ENCODE data around the gene CNTD1.

The CNTD1 gene

DNA sequence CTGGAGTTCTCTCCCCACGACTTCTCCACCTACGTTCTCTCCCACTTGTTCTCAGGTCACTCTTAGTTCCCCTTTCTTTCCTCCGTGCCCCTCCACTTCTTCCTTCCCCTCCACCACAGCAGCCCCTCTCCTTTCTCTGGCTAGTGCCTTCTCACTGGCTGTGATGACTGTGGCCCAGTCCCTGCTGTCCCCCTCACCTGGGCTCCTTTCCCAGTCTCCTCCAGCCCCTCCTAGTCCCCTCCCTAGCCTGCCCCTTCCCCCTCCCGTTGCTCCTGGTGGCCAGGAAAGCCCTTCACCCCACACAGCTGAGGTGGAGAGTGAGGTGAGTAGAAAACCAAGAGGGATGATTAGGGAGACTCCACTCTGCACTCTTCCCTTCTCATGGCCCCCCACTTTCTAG, 3.6 kb upstream of the CNTD1 start:
- H3K27ac ChIP-seq (ENCODE audit: low read depth, low read length) = no peak overlapping the region
- no peak overlapping the region for H3K9ac ChIP-seq (ENCODE audit: low read depth, low read length)
- H3K4me1 ChIP-seq (ENCODE audit: control insufficient read depth, insufficient read depth, low read length) = peaks cover 4% of the 10 kb centered on the region; the same call in 1 of the 2 replicates
- H3K36me3 ChIP-seq (ENCODE audit: control insufficient read depth, insufficient read depth, low read length) = peaks cover 18% of the 10 kb centered on the region
- H3K9me3 ChIP-seq (ENCODE audit: control insufficient read depth, insufficient read depth, low read length) = 0 out of 2 replicates have a peak, but pooled peaks cover 3% of the 10 kb centered on the region
- H3K27me3 ChIP-seq (ENCODE audit: control insufficient read depth, insufficient read depth, low read length) = peaks cover 7% of the 10 kb centered on the region; the same call in 1 of the 2 replicates
- H3K4me3 ChIP-seq (ENCODE audit: low read depth, low read length) = no peak overlapping the region

DNA sequence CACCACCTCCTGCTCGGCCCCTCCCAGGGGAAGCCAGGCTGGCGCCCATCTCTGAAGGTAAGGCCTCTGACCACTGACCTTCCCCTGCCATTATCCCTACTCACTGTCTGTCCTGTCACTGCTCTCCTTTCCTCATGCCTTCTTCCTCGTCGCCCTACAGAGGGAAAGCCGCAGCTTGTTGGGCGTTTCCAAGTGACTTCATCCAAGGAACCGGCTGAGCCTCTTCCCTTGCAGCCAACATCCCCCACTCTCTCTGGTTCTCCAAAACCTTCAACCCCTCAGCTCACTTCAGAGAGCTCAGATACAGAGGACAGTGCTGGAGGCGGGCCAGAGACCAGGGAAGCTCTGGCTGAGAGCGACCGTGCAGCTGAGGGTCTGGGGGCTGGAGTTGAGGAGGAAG, 3.2 kb upstream of the CNTD1 start:
- Histone ChIP-seq H3K27ac (ENCODE audit: low read depth, low read length) (no peak overlapping the region), H3K27me3 (ENCODE audit: control insufficient read depth, insufficient read depth, low read length) (peaks cover 7% of the 10 kb centered on the region; the same call in 1 of the 2 replicates), H3K4me1 (ENCODE audit: control insufficient read depth, insufficient read depth, low read length) (peaks cover 4% of the 10 kb centered on the region; the same call in 1 of the 2 replicates), H3K4me3 (ENCODE audit: low read depth, low read length) (no peak overlapping the region), H3K9ac (ENCODE audit: low read depth, low read length) (no peak overlapping the region), H3K9me3 (ENCODE audit: control insufficient read depth, insufficient read depth, low read length) (0 out of 2 replicates have a peak, but pooled peaks cover 3% of the 10 kb centered on the region), H3K36me3 (ENCODE audit: control insufficient read depth, insufficient read depth, low read length) (peaks cover 18% of the 10 kb centered on the region)

GRCh38 chr17:42796066-42796758, 2.4 kb upstream of the CNTD1 start:
- H3K9ac ChIP-seq (ENCODE audit: low read depth, low read length) = no peak overlapping the region
- H3K9me3 ChIP-seq (ENCODE audit: control insufficient read depth, insufficient read depth, low read length) = 0 out of 2 replicates have a peak, but pooled peaks cover 3% of the 10 kb centered on the region
- H3K27ac ChIP-seq (ENCODE audit: low read depth, low read length) = no peak overlapping the region

GRCh38 chr17:42797067-42798007, 1.3 kb upstream of the CNTD1 start:
- peak overlapping the region; percentile 92 for H3K4me3 ChIP-seq (ENCODE audit: low read depth, low read length)
- H3K9ac ChIP-seq (ENCODE audit: low read depth, low read length) = peak overlapping the region; percentile 75
- H3K27ac ChIP-seq (ENCODE audit: low read depth, low read length) = no peak overlapping the region
- H3K36me3 ChIP-seq (ENCODE audit: control insufficient read depth, insufficient read depth, low read length) = peaks cover 18% of the 10 kb centered on the region
- 0 out of 2 replicates have a peak, but pooled peaks cover 3% of the 10 kb centered on the region for H3K9me3 ChIP-seq (ENCODE audit: control insufficient read depth, insufficient read depth, low read length)
- H3K4me1 ChIP-seq (ENCODE audit: control insufficient read depth, insufficient read depth, low read length) = peaks cover 4% of the 10 kb centered on the region; the same call in 1 of the 2 replicates
- peaks cover 7% of the 10 kb centered on the region; the same call in 1 of the 2 replicates for H3K27me3 ChIP-seq (ENCODE audit: control insufficient read depth, insufficient read depth, low read length)

More at GRCh38 chr17:42796066-42796758, 2.4 kb upstream of the CNTD1 start:
- Histone ChIP-seq H3K4me1 (ENCODE audit: control insufficient read depth, insufficient read depth, low read length) (peaks cover 4% of the 10 kb centered on the region; the same call in 1 of the 2 replicates), H3K36me3 (ENCODE audit: control insufficient read depth, insufficient read depth, low read length) (peaks cover 18% of the 10 kb centered on the region), H3K4me3 (ENCODE audit: low read depth, low read length) (no peak overlapping the region), H3K27me3 (ENCODE audit: control insufficient read depth, insufficient read depth, low read length) (peaks cover 7% of the 10 kb centered on the region; the same call in 1 of the 2 replicates)

- no peak overlapping the region for H3K27ac ChIP-seq (ENCODE audit: low read depth, low read length)
- H3K27me3 ChIP-seq (ENCODE audit: control insufficient read depth, insufficient read depth, low read length) = peaks cover 7% of the 10 kb centered on the region; the same call in 1 of the 2 replicates
- peak overlapping the region; percentile 92 for H3K4me3 ChIP-seq (ENCODE audit: low read depth, low read length)
- peak overlapping the region; percentile 75 for H3K9ac ChIP-seq (ENCODE audit: low read depth, low read length)
- peaks cover 4% of the 10 kb centered on the region; the same call in 1 of the 2 replicates for H3K4me1 ChIP-seq (ENCODE audit: control insufficient read depth, insufficient read depth, low read length)
- peaks cover 18% of the 10 kb centered on the region for H3K36me3 ChIP-seq (ENCODE audit: control insufficient read depth, insufficient read depth, low read length)
- H3K9me3 ChIP-seq (ENCODE audit: control insufficient read depth, insufficient read depth, low read length) = 0 out of 2 replicates have a peak, but pooled peaks cover 3% of the 10 kb centered on the region
These were observed 664 bp upstream of the CNTD1 start for GRCh38 chr17:42798011-42798382.

- Histone ChIP-seq H3K9me3 (ENCODE audit: control insufficient read depth, insufficient read depth, low read length) (0 out of 2 replicates have a peak, but pooled peaks cover 3% of the 10 kb centered on the region), H3K4me1 (ENCODE audit: control insufficient read depth, insufficient read depth, low read length) (no peaks in the 10 kb centered on the region), H3K4me3 (ENCODE audit: low read depth, low read length) (no peak overlapping the region), H3K27me3 (ENCODE audit: control insufficient read depth, insufficient read depth, low read length) (peaks cover 7% of the 10 kb centered on the region; the same call in 1 of the 2 replicates), H3K36me3 (ENCODE audit: control insufficient read depth, insufficient read depth, low read length) (no peaks in the 10 kb centered on the region), H3K9ac (ENCODE audit: low read depth, low read length) (no peak overlapping the region), H3K27ac (ENCODE audit: low read depth, low read length) (peak overlapping the region; percentile 45)
These were observed 4.6 kb downstream of the CNTD1 start for GRCh38 chr17:42803074-42803883.

DNA sequence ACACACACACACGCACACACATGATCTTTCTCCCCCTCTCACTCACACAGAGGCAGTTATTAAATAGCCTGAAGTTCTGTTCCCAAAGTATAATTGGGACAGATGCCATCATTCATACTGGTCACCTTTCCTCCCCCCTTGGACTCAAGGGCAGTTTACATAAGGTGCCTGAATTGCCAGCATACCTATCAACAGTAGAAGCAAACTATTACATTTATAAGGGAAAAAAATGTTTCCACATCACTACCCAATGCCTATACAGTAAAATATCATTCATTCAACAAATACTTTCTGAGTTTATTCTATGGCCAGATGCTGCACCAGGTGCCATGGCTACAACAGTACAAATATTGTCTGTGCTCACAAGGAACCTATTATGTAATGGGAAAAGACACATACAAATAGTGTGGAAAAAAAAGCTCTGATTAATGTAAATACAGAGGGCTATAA, 6.3 kb downstream of the CNTD1 start:
- Histone ChIP-seq H3K27me3 (ENCODE audit: control insufficient read depth, insufficient read depth, low read length) (no peaks in the 10 kb centered on the region), H3K4me1 (ENCODE audit: control insufficient read depth, insufficient read depth, low read length) (no peaks in the 10 kb centered on the region), H3K4me3 (ENCODE audit: low read depth, low read length) (no peak overlapping the region), H3K27ac (ENCODE audit: low read depth, low read length) (no peak overlapping the region), H3K9me3 (ENCODE audit: control insufficient read depth, insufficient read depth, low read length) (no peaks in the 10 kb centered on the region), H3K36me3 (ENCODE audit: control insufficient read depth, insufficient read depth, low read length) (peaks cover 9% of the 10 kb centered on the region), H3K9ac (ENCODE audit: low read depth, low read length) (no peak overlapping the region)

DNA sequence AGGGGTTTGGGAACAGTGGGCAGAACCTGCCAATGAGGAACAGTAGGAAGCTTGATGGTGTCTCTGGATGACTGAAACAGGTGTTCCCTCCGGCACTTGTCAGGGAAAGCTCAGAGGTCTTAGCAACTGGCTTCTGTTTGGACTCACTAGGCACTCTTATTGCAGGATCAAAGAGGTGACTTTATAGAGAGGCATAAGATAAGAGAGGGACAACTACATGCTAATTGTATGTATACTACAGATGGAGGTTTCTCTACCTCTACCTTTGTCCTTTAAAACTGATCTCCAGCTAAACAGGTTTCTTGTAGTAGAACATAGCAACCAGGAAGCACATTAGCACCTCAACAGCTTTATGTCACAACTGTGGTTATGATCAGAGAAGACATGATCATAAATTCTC, 7.6 kb downstream of the CNTD1 start:
- H3K9ac ChIP-seq (ENCODE audit: low read depth, low read length) = no peak overlapping the region
- no peak overlapping the region for H3K4me3 ChIP-seq (ENCODE audit: low read depth, low read length)
- H3K27ac ChIP-seq (ENCODE audit: low read depth, low read length) = no peak overlapping the region
- no peaks in the 10 kb centered on the region for H3K4me1 ChIP-seq (ENCODE audit: control insufficient read depth, insufficient read depth, low read length)
- H3K9me3 ChIP-seq (ENCODE audit: control insufficient read depth, insufficient read depth, low read length) = no peaks in the 10 kb centered on the region
- H3K36me3 ChIP-seq (ENCODE audit: control insufficient read depth, insufficient read depth, low read length) = peaks cover 22% of the 10 kb centered on the region
- H3K27me3 ChIP-seq (ENCODE audit: control insufficient read depth, insufficient read depth, low read length) = no peaks in the 10 kb centered on the region

DNA sequence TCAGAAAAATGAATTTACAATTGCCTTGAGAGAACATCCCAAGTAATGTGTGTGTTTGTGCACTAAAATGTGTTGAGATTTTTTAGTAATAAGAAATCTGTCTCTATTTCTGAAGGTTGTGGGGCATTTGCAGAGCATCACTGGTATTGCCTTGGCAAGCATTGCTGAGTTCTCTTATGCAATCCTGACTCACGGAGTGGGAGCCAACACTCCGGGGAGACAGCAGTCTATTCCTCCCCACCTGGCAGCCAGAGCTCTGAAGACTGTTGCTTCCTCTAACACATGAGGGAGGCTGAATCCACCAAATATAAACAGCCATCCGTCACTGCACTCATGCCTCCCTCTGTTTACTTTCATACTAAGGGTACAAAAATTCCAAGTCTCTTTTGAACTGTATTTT, 10.6 kb downstream of the CNTD1 start:
- Histone ChIP-seq H3K4me1 (ENCODE audit: control insufficient read depth, insufficient read depth, low read length) (no peaks in the 10 kb centered on the region), H3K36me3 (ENCODE audit: control insufficient read depth, insufficient read depth, low read length) (peaks cover 37% of the 10 kb centered on the region), H3K9ac (ENCODE audit: low read depth, low read length) (no peak overlapping the region), H3K27me3 (ENCODE audit: control insufficient read depth, insufficient read depth, low read length) (no peaks in the 10 kb centered on the region), H3K9me3 (ENCODE audit: control insufficient read depth, insufficient read depth, low read length) (no peaks in the 10 kb centered on the region), H3K4me3 (ENCODE audit: low read depth, low read length) (no peak overlapping the region), H3K27ac (ENCODE audit: low read depth, low read length) (no peak overlapping the region)
